K562 (cell line): ENCODE results near the gene POMGNT2. TPM values are rescaled to one million over a fixed set of nuclear protein-coding genes. Genes with fewer than 3 reads are reported as not detected.

Experiments
- ATAC-seq: fragments of 200-7000 bp; cut with Tn5 transposase; 3 replicates; pipeline ENCODE4 v1.9.1; 2020; ENCODE audit warnings: moderate library complexity
- BruUV-seq: library from RNA; stranded (reverse); fragments of 400-500 nt; replicated peaks from 2 replicates; lab custom pipeline; 2021; lab: Mats Ljungman, UMichigan
- CTCF ChIA-PET: fragments of 300-600 bp; formaldehyde crosslinking; extraction: SDS; loops from one replicate; lab custom pipeline; 2021; ENCODE audit warnings: low intra/inter-chr PET ratio; lab: Yijun Ruan, JAX
- POLR2A ChIA-PET: fragments of 300-600, 350-650 bp; sonication (Branson Sonifier 250); formaldehyde crosslinking; extraction: SDS; loops from one replicate; lab custom pipeline; 2021; ENCODE audit warnings: antibody characterized with exemption, inconsistent platforms; lab: Yijun Ruan, JAX
- DNase-seq, 4 experiments: peaks; one replicate each; pipeline versions ENCODE4 v3.0.0 to v3.0.0-alpha.2; 2011 to 2018; ENCODE audit warnings: low spot score in 3 of 4, mixed read lengths in 3 of 4; ENCODE audit errors: extremely low read depth in 1 of 4
- FAIRE-seq: peaks from 2 replicates; lab custom pipeline; 2011; peaks lifted over from hg19 to GRCh38; lab: Jason Lieb, UNC
- H2AFZ ChIP-seq: 2 replicates; pipeline ENCODE4 v1.6.0; 2011; ENCODE audit warnings: low read depth, low read length, control low read depth, inconsistent platforms
- H3K27ac ChIP-seq: fragments of 200-600 bp; 3 replicates; pipeline ENCODE4 v1.8.0; 2011; ENCODE audit warnings: low read depth, mild to moderate bottlenecking, control low read depth, inconsistent platforms, low read length, moderate library complexity, mixed read lengths; ENCODE audit errors: extremely low read depth
- H3K27me3 ChIP-seq, 2 experiments: fragments of 300-600 bp in 1 of 2; 2 replicates in 1 of 2; 3 replicates in 1 of 2; pipeline versions ENCODE4 v1.6.0 to v1.8.0; 2011; ENCODE audit warnings: inconsistent platforms in 2 of 2, low read length in 2 of 2, mild to moderate bottlenecking in 1 of 2, mixed read lengths in 1 of 2, moderate library complexity in 1 of 2; ENCODE audit not compliant: control insufficient read depth in 2 of 2, insufficient read depth in 2 of 2
- H3K36me3 ChIP-seq: fragments of 300-600 bp; 3 replicates; pipeline ENCODE4 v1.8.0; 2011; ENCODE audit warnings: mild to moderate bottlenecking, low read length, inconsistent platforms; ENCODE audit not compliant: control insufficient read depth, insufficient read depth
- H3K4me1 ChIP-seq, 2 experiments: fragments of 200-600 bp in 1 of 2; replicated peaks in 1 of 2; 2 replicates in 1 of 2; 3 replicates in 1 of 2; pipeline versions ENCODE4 v1.5.1 to v1.8.0; 2011; ENCODE audit warnings: inconsistent platforms in 2 of 2, low read length in 2 of 2, mild to moderate bottlenecking in 1 of 2, mixed read lengths in 1 of 2, moderate library complexity in 1 of 2; ENCODE audit not compliant: control insufficient read depth in 2 of 2, insufficient read depth in 2 of 2
- H3K4me2 ChIP-seq: 2 replicates; pipeline ENCODE4 v1.6.1; 2011; ENCODE audit warnings: low read length, control low read depth, inconsistent platforms, mixed read lengths; ENCODE audit not compliant: insufficient read depth
- H3K4me3 ChIP-seq: fragments of 200-600 bp; sonication (generic), shearing (Covaris generic); 2 replicates; pipeline ENCODE4 v1.5.1; 2016; ENCODE audit warnings: control low read depth, inconsistent platforms
- H3K79me2 ChIP-seq: fragments of 200-600 bp; 3 replicates; pipeline ENCODE4 v1.8.0; 2011; ENCODE audit warnings: low read length, inconsistent platforms; ENCODE audit not compliant: control insufficient read depth, insufficient read depth
- H3K9ac ChIP-seq, 2 experiments: 2 replicates each; pipeline versions ENCODE4 v1.6.0 to v1.6.1; 2011; ENCODE audit warnings: low read depth in 2 of 2, low read length in 2 of 2, control low read depth in 1 of 2, inconsistent platforms in 1 of 2, mild to moderate bottlenecking in 1 of 2, mixed read lengths in 1 of 2; ENCODE audit not compliant: insufficient read depth in 1 of 2
- H3K9me1 ChIP-seq: one replicate; pipeline ENCODE4 v1.6.0; 2011; ENCODE audit warnings: inconsistent platforms, mild to moderate bottlenecking, low read length, moderate library complexity; ENCODE audit not compliant: control insufficient read depth, insufficient read depth
- H3K9me3 ChIP-seq: replicated peaks from 2 replicates; pipeline ENCODE4 v1.5.1; 2011; ENCODE audit warnings: low read depth, low read length, inconsistent platforms; ENCODE audit not compliant: control insufficient read depth, insufficient read depth
- H4K20me1 ChIP-seq: replicated peaks from 2 replicates; pipeline ENCODE4 v1.6.1; 2011; ENCODE audit warnings: low read length, inconsistent platforms, mixed read lengths; ENCODE audit not compliant: control insufficient read depth, insufficient read depth
- REST ChIP-seq, 2 experiments: fragments of 450-650 bp; formaldehyde crosslinking in 1 of 2; IDR thresholded peaks; 2 replicates each; pipeline versions ENCODE4 v1.4.0 to v1.6.1; 2014 to 2020; ENCODE audit warnings: mild to moderate bottlenecking in 2 of 2, borderline replicate concordance in 1 of 2, low read depth in 1 of 2
- ZNF134 ChIP-seq: fragments of 250-450 bp; sonication (Bioruptor Pico); conservative IDR thresholded peaks from 2 replicates; pipeline ENCODE4 v1.4.0; 2020
- in situ Hi-C: fragments of 300-500 bp; cut with MboI; formaldehyde crosslinking; loops from 4 replicates; pipeline ENCODE4 v1.15.0; 2018; ENCODE audit warnings: inconsistent platforms, mixed read lengths
- intact Hi-C: fragments of 100-400 bp; cut with micrococcal nuclease; formaldehyde crosslinking; loops from 2 replicates; pipeline ENCODE4 v1.14.2; 2022
- polyA plus RNA-seq, 8 experiments: library from polyadenylated mRNA; depleted of rRNA in 4 of 8; stranded (reverse) in 5 of 8; unstranded in 3 of 8; fragments of >200 nt; fragmentation: Nextera tagmentation in 2 of 8; fragmentation: Illumina TruSeq in 1 of 8; extraction: Ambion mirVana in 2 of 8; extraction: Trizol in 1 of 8; gene quantifications; 2 replicates each; pipeline versions ENCODE4 v1.2.1 to v1.2.3, GENCODE V29; 2011 to 2014; ENCODE audit warnings: inconsistent platforms in 1 of 8, missing spikeins in 1 of 8
- total RNA-seq, 7 experiments: library from RNA; depleted of rRNA in 6 of 7; stranded (reverse); fragments of >200 nt in 6 of 7; fragmentation: Illumina TruSeq in 2 of 7; extraction: Trizol in 2 of 7; gene quantifications; 2 replicates each; pipeline versions ENCODE4 v1.2.1 to v1.2.3, GENCODE V29; 2011 to 2021; ENCODE audit warnings: low replicate concordance in 1 of 7

The POMGNT2 gene
- total and polyA plus RNA-seq, 9 of the 15 experiments (the other 6 are each of a cell fraction or from before 2014, with no cell fraction given) = 0.65 to 14.1 (median 10.3) TPM

GRCh38 chr3:43128464-43128863, 22.6 kb upstream of the POMGNT2 start:
- no peaks in the 10 kb centered on the region for H4K20me1 ChIP-seq
- H2AFZ ChIP-seq = no peak overlapping the region
- no peak overlapping the region for H3K4me3 ChIP-seq
- no TSS peak for BruUV-seq
- DNase-seq (no peak), FAIRE-seq (no peak), ATAC-seq (no peak)
- H3K9me3 ChIP-seq = no peaks in the 10 kb centered on the region
- H3K27ac ChIP-seq = no peak overlapping the region
- H3K9me1 ChIP-seq = no peaks in the 10 kb centered on the region
- CTCF ChIA-PET = no interaction called here
- H3K4me1 ChIP-seq = no peaks in the 10 kb centered on the region
- in situ Hi-C loops = no loop called here
- H3K9ac ChIP-seq = no peak overlapping the region
- H3K36me3 ChIP-seq = no peaks in the 10 kb centered on the region
- no peaks in the 10 kb centered on the region for H3K79me2 ChIP-seq
- H3K27me3 ChIP-seq = peaks cover 6 to 9% of the 10 kb centered on the region in 2 experiments; a peak in 2 of 5 replicates
- POLR2A ChIA-PET = interaction anchor here (0.6 to 1.8 kb wide), 3 partner anchors 12 to 111 kb away, joined by 3 to 7 read pairs (median 3); no protein-coding TSS in a partner anchor
- intact Hi-C loops = no loop called here
- H3K4me2 ChIP-seq = no peak overlapping the region
- no peak for TF ChIP-seq REST (IDR thresholded peaks at IDR 0.05; ENCODE audit: borderline replicate concordance)
- no peak for TF ChIP-seq REST (CRISPR knock-in tag; IDR thresholded peaks at IDR 0.05; ENCODE audit: low read depth)
- no peak for TF ChIP-seq ZNF134 (CRISPR knock-in tag)
